CD4-positive, CD25-positive, alpha-beta regulatory T cell (primary cell): ENCODE data around the gene ADD2. TPM values are rescaled to one million over a fixed set of nuclear protein-coding genes. Genes with fewer than 3 reads are reported as not detected.

Experiments used
- ATAC-seq, 2 donors: fragments of 150-1000 bp; cut with Tn5 transposase; one replicate each; pipeline ENCODE4 v1.10.0; 2021; ENCODE audit warnings: low read depth in 2 of 2, moderate number of reproducible peaks in 2 of 2, moderate library complexity in 1 of 2
- DNase-seq, 3 donors: peaks; one replicate each; pipeline versions ENCODE4 v3.0.0 to v3.0.0-alpha.2; 2012 to 2022; ENCODE audit warnings: mixed read lengths in 1 of 3
- H3K27ac ChIP-seq: one replicate; pipeline ENCODE4 v1.7.0; 2013; ENCODE audit warnings: mild to moderate bottlenecking, low read length; ENCODE audit not compliant: insufficient read depth, poor library complexity, severe bottlenecking
- H3K27me3 ChIP-seq: one replicate; pipeline ENCODE4 v1.7.0; 2013; ENCODE audit warnings: low read length; ENCODE audit not compliant: control insufficient read depth, insufficient read depth
- H3K36me3 ChIP-seq: one replicate; pipeline ENCODE4 v1.7.0; 2013; ENCODE audit warnings: mild to moderate bottlenecking, low read length, moderate library complexity; ENCODE audit not compliant: control insufficient read depth, insufficient read depth
- H3K4me1 ChIP-seq: 2 replicates; pipeline ENCODE4 v1.7.0; 2013; ENCODE audit warnings: mild to moderate bottlenecking, low read length; ENCODE audit not compliant: insufficient read depth, control insufficient read depth, poor library complexity, severe bottlenecking
- H3K4me3 ChIP-seq: one replicate; pipeline ENCODE4 v1.7.0; 2013; ENCODE audit warnings: low read depth, mild to moderate bottlenecking, low read length, moderate library complexity
- H3K9me3 ChIP-seq, 2 experiments: 1 replicate in 1 of 2; 2 replicates in 1 of 2; pipeline ENCODE4 v1.7.0; 2013; ENCODE audit warnings: low read length in 2 of 2, mild to moderate bottlenecking in 1 of 2, moderate library complexity in 1 of 2; ENCODE audit not compliant: control insufficient read depth in 2 of 2
- H3K27ac Mint-ChIP-seq, 3 donors: one replicate each; pipeline ENCODE4 v1.8.0; 2020 to 2022; ENCODE audit warnings: mild to moderate bottlenecking in 3 of 3, mixed read lengths in 3 of 3, moderate library complexity in 2 of 3
- H3K27me3 Mint-ChIP-seq: one replicate; pipeline ENCODE4 v1.8.0; 2022; ENCODE audit warnings: mild to moderate bottlenecking, mixed read lengths
- H3K36me3 Mint-ChIP-seq: one replicate; pipeline ENCODE4 v1.8.0; 2020; ENCODE audit warnings: mixed read lengths
- H3K4me1 Mint-ChIP-seq, 4 donors: one replicate each; pipeline ENCODE4 v1.8.0; 2020 to 2022; ENCODE audit warnings: mixed read lengths in 4 of 4, mild to moderate bottlenecking in 1 of 4
- H3K4me3 Mint-ChIP-seq, 4 donors: one replicate each; pipeline ENCODE4 v1.8.0; 2020 to 2022; ENCODE audit warnings: mild to moderate bottlenecking in 4 of 4, mixed read lengths in 4 of 4, moderate library complexity in 3 of 4
- H3K9me3 Mint-ChIP-seq, 7 donors: one replicate each; pipeline ENCODE4 v1.8.0; 2020 to 2022; ENCODE audit warnings: mixed read lengths in 7 of 7, mild to moderate bottlenecking in 3 of 7, moderate library complexity in 2 of 7
- polyA plus RNA-seq, 4 donors: library from polyadenylated mRNA; unstranded; fragments of 300-500 nt; fragmentation: Illumina TruSeq; gene quantifications; one replicate each; pipeline ENCODE4 v1.2.3, GENCODE V29; 2021
- total RNA-seq: library from RNA; stranded (reverse); gene quantifications from one replicate; pipeline ENCODE4 v1.2.3, GENCODE V29; 2022

ADD2 gene
- total and polyA plus RNA-seq, 5 donors from 2014 or later = 0.02 to 0.67 TPM; not detected in 3

GRCh38 chr2:70696142-70696541 is 71.9 kb downstream of the ADD2 start:
- Mint-ChIP-seq H3K9me3 (no peaks in the 10 kb centered on the region), H3K27ac (no peak overlapping the region), H3K27me3 (peaks cover 5% of the 10 kb centered on the region), H3K4me1 (no peaks in the 10 kb centered on the region), H3K4me3 (no peak overlapping the region), H3K36me3 (no peaks in the 10 kb centered on the region)
- Histone ChIP-seq H3K27ac (no peak overlapping the region), H3K9me3 (no peaks in the 10 kb centered on the region), H3K4me1 (no peaks in the 10 kb centered on the region), H3K36me3 (no peaks in the 10 kb centered on the region), H3K4me3 (no peak overlapping the region), H3K27me3 (no peaks in the 10 kb centered on the region)
- DNase-seq (no peak), ATAC-seq (no peak)

GRCh38 chr2:70692256-70692655 is 75.7 kb downstream of the ADD2 start:
- DNase-seq (no peak), ATAC-seq (no peak)
- Histone ChIP-seq H3K36me3 (no peaks in the 10 kb centered on the region), H3K27ac (no peak overlapping the region), H3K4me1 (no peaks in the 10 kb centered on the region), H3K27me3 (no peaks in the 10 kb centered on the region), H3K9me3 (no peaks in the 10 kb centered on the region), H3K4me3 (no peak overlapping the region)
- H3K27me3 Mint-ChIP-seq = peaks cover 4% of the 10 kb centered on the region
- H3K4me3 Mint-ChIP-seq = no peak overlapping the region
- no peaks in the 10 kb centered on the region for H3K9me3 Mint-ChIP-seq
- H3K27ac Mint-ChIP-seq = no peak overlapping the region
- no peaks in the 10 kb centered on the region for H3K4me1 Mint-ChIP-seq
- no peaks in the 10 kb centered on the region for H3K36me3 Mint-ChIP-seq

GRCh38 chr2:70691497-70692140 is 76.4 kb downstream of the ADD2 start:
- no peaks in the 10 kb centered on the region for H3K27me3 ChIP-seq
- Mint-ChIP-seq H3K9me3 (no peaks in the 10 kb centered on the region), H3K27me3 (peaks cover 4% of the 10 kb centered on the region), H3K4me1 (no peaks in the 10 kb centered on the region), H3K36me3 (no peaks in the 10 kb centered on the region), H3K4me3 (no peak overlapping the region), H3K27ac (no peak overlapping the region)
- H3K9me3 ChIP-seq = no peaks in the 10 kb centered on the region
- H3K4me1 ChIP-seq = no peaks in the 10 kb centered on the region
- no peak overlapping the region for H3K27ac ChIP-seq
- H3K36me3 ChIP-seq = no peaks in the 10 kb centered on the region
- no peak overlapping the region for H3K4me3 ChIP-seq
- no peak for ATAC-seq
- no peak for DNase-seq

GRCh38 chr2:70690846-70691245 is 77.2 kb downstream of the ADD2 start:
- no peak overlapping the region for H3K4me3 ChIP-seq
- no peaks in the 10 kb centered on the region for H3K36me3 ChIP-seq
- no peaks in the 10 kb centered on the region for H3K9me3 ChIP-seq
- H3K9me3 Mint-ChIP-seq = no peaks in the 10 kb centered on the region
- H3K27ac ChIP-seq = no peak overlapping the region
- H3K27ac Mint-ChIP-seq = no peak overlapping the region
- no peaks in the 10 kb centered on the region for H3K4me1 ChIP-seq
- no peak overlapping the region for H3K4me3 Mint-ChIP-seq
- ATAC-seq = no peak
- no peak for DNase-seq
- H3K36me3 Mint-ChIP-seq = no peaks in the 10 kb centered on the region
- no peaks in the 10 kb centered on the region for H3K27me3 ChIP-seq
- no peaks in the 10 kb centered on the region for H3K4me1 Mint-ChIP-seq
- peaks cover 4% of the 10 kb centered on the region for H3K27me3 Mint-ChIP-seq

- no peaks in the 10 kb centered on the region for H3K4me1 Mint-ChIP-seq
These were observed 79.6 kb downstream of the ADD2 start for GRCh38 chr2:70688427-70688826.

GRCh38 chr2:70687461-70687795 is 80.6 kb downstream of the ADD2 start:
- Mint-ChIP-seq H3K9me3 (no peaks in the 10 kb centered on the region), H3K36me3 (no peaks in the 10 kb centered on the region), H3K4me3 (no peak overlapping the region), H3K27ac (no peak overlapping the region), H3K4me1 (no peaks in the 10 kb centered on the region), H3K27me3 (peaks cover 20% of the 10 kb centered on the region)
- H3K9me3 ChIP-seq = no peaks in the 10 kb centered on the region
- no peaks in the 10 kb centered on the region for H3K27me3 ChIP-seq
- no peak for ATAC-seq
- H3K4me3 ChIP-seq = no peak overlapping the region
- H3K36me3 ChIP-seq = no peaks in the 10 kb centered on the region
- no peaks in the 10 kb centered on the region for H3K4me1 ChIP-seq
- no peak overlapping the region for H3K27ac ChIP-seq
- no peak for DNase-seq

More at GRCh38 chr2:70688427-70688826, 79.6 kb downstream of the ADD2 start:
- H3K9me3 Mint-ChIP-seq = no peaks in the 10 kb centered on the region
- H3K27ac Mint-ChIP-seq = no peak overlapping the region
- no peak overlapping the region for H3K4me3 Mint-ChIP-seq
- ATAC-seq (no peak), DNase-seq (no peak)
- peaks cover 14% of the 10 kb centered on the region for H3K27me3 Mint-ChIP-seq
- Histone ChIP-seq H3K27ac (no peak overlapping the region), H3K4me3 (no peak overlapping the region), H3K9me3 (no peaks in the 10 kb centered on the region), H3K4me1 (no peaks in the 10 kb centered on the region), H3K36me3 (no peaks in the 10 kb centered on the region), H3K27me3 (no peaks in the 10 kb centered on the region)
- no peaks in the 10 kb centered on the region for H3K36me3 Mint-ChIP-seq

GRCh38 chr2:70686577-70687460 is 81.2 kb downstream of the ADD2 start:
- H3K4me1 ChIP-seq = no peaks in the 10 kb centered on the region
- Mint-ChIP-seq H3K27ac (no peak overlapping the region), H3K9me3 (no peaks in the 10 kb centered on the region), H3K4me3 (no peak overlapping the region), H3K4me1 (no peaks in the 10 kb centered on the region), H3K27me3 (peaks cover 17% of the 10 kb centered on the region), H3K36me3 (no peaks in the 10 kb centered on the region)
- no peaks in the 10 kb centered on the region for H3K36me3 ChIP-seq
- no peaks in the 10 kb centered on the region for H3K27me3 ChIP-seq
- DNase-seq (peak in 1 of 3 donors; percentile 29), ATAC-seq (no peak)
- H3K27ac ChIP-seq = no peak overlapping the region
- H3K9me3 ChIP-seq = no peaks in the 10 kb centered on the region
- no peak overlapping the region for H3K4me3 ChIP-seq

GRCh38 chr2:70685771-70686171 is 82.2 kb downstream of the ADD2 start:
- H3K4me3 ChIP-seq = no peak overlapping the region
- H3K9me3 Mint-ChIP-seq = no peaks in the 10 kb centered on the region
- H3K4me3 Mint-ChIP-seq = no peak overlapping the region
- no peaks in the 10 kb centered on the region for H3K4me1 Mint-ChIP-seq
- peaks cover 20% of the 10 kb centered on the region for H3K27me3 Mint-ChIP-seq
- DNase-seq (no peak), ATAC-seq (no peak)
- no peaks in the 10 kb centered on the region for H3K36me3 ChIP-seq
- no peak overlapping the region for H3K27ac Mint-ChIP-seq
- H3K4me1 ChIP-seq = no peaks in the 10 kb centered on the region
- H3K36me3 Mint-ChIP-seq = no peaks in the 10 kb centered on the region
- no peaks in the 10 kb centered on the region for H3K27me3 ChIP-seq
- H3K9me3 ChIP-seq = no peaks in the 10 kb centered on the region
- no peak overlapping the region for H3K27ac ChIP-seq
